GM12878 (cell line): Measurements from ENCODE around the gene HLA-B. TPM values are rescaled to one million over a fixed set of nuclear protein-coding genes. Genes with fewer than 3 reads are reported as not detected.
"Not testable (repeated sequence)": the region's sequence is repeated elsewhere in the genome, so short reads cannot be mapped to it uniquely, and the experiment has no call there.

Source experiments
- ATAC-seq: fragments of 200-7000 bp; cut with Tn5 transposase; 3 replicates; pipeline ENCODE4 v1.9.1; 2020; ENCODE audit warnings: mild to moderate bottlenecking, moderate library complexity
- BruUV-seq: library from RNA; stranded (reverse); fragments of 400-500 nt; replicated peaks from 2 replicates; lab custom pipeline; 2021; lab: Mats Ljungman, UMichigan
- CTCF ChIA-PET: fragments of 300-600 bp; sonication (Branson Sonifier 250); formaldehyde crosslinking; extraction: SDS; loops from one replicate; lab custom pipeline; 2021; ENCODE audit warnings: inconsistent platforms; lab: Yijun Ruan, JAX
- POLR2A ChIA-PET: fragments of 350-600 bp; formaldehyde crosslinking; extraction: SDS; loops from one replicate; lab custom pipeline; 2021; ENCODE audit warnings: inconsistent platforms; lab: Charles Lee
- RAD21 ChIA-PET: fragments of 300-600 bp; sonication (Branson Sonifier 250); formaldehyde crosslinking; loops from one replicate; lab custom pipeline; 2023; ENCODE audit warnings: antibody characterized with exemption; ENCODE audit not compliant: unreplicated experiment; lab: Charles Lee
- SMC1A ChIA-PET: fragments of 300-600 bp; sonication (Branson Sonifier 250); formaldehyde crosslinking; loops from one replicate; lab custom pipeline; 2023; ENCODE audit not compliant: unreplicated experiment, uncharacterized antibody; lab: Charles Lee
- DNase-seq: peaks from one replicate; pipeline ENCODE4 v3.0.0-alpha.2; 2011; ENCODE audit warnings: low read depth, low spot score
- FAIRE-seq: peaks from 3 replicates; lab custom pipeline; 2011; peaks lifted over from hg19 to GRCh38; lab: Jason Lieb, UNC
- H2AFZ ChIP-seq: 2 replicates; pipeline ENCODE4 v1.6.0; 2011; ENCODE audit warnings: low read depth, low read length, control low read depth; ENCODE audit not compliant: control insufficient read depth
- H3K27ac ChIP-seq: 2 replicates; pipeline ENCODE4 v1.5.1; 2011; ENCODE audit warnings: control low read depth; ENCODE audit not compliant: control insufficient read depth, insufficient read depth
- H3K27me3 ChIP-seq, 2 experiments: replicated peaks in 1 of 2; 2 replicates each; pipeline versions ENCODE4 v1.6.0 to v1.6.1; 2011; ENCODE audit warnings: low read length in 1 of 2; ENCODE audit not compliant: control insufficient read depth in 2 of 2, insufficient read depth in 2 of 2
- H3K36me3 ChIP-seq, 2 experiments: 2 replicates each; pipeline ENCODE4 v1.5.1; 2011; ENCODE audit warnings: low read length in 1 of 2; ENCODE audit not compliant: control insufficient read depth in 2 of 2, insufficient read depth in 2 of 2
- H3K4me1 ChIP-seq: 2 replicates; pipeline ENCODE4 v1.6.1; 2011; ENCODE audit warnings: mild to moderate bottlenecking, low read length, moderate library complexity, mixed read lengths; ENCODE audit not compliant: control insufficient read depth, insufficient read depth
- H3K4me2 ChIP-seq: 2 replicates; pipeline ENCODE4 v1.6.0; 2011; ENCODE audit warnings: control low read depth; ENCODE audit not compliant: control insufficient read depth, insufficient read depth
- H3K4me3 ChIP-seq: fragments of 200-600 bp; sonication (generic); 2 replicates; pipeline ENCODE4 v1.5.1; 2016
- H3K79me2 ChIP-seq: 2 replicates; pipeline ENCODE4 v1.6.0; 2011; ENCODE audit warnings: low read length; ENCODE audit not compliant: control insufficient read depth, insufficient read depth
- H3K9ac ChIP-seq: 2 replicates; pipeline ENCODE4 v1.8.0; 2011; ENCODE audit warnings: low read length, control low read depth, mixed read lengths; ENCODE audit not compliant: control insufficient read depth, insufficient read depth
- H3K9me3 ChIP-seq: replicated peaks from 3 replicates; pipeline ENCODE4 v1.5.1; 2011; ENCODE audit warnings: mild to moderate bottlenecking, low read length; ENCODE audit not compliant: control insufficient read depth, insufficient read depth
- H4K20me1 ChIP-seq: 2 replicates; pipeline ENCODE4 v1.6.0; 2011; ENCODE audit not compliant: control insufficient read depth, insufficient read depth
- CREM ChIP-seq: IDR thresholded peaks from 2 replicates; pipeline ENCODE4 v1.6.1; 2014; ENCODE audit warnings: antibody characterized with exemption, low read depth
- ETV6 ChIP-seq, 2 experiments: fragments of 450-650 bp in 1 of 2; IDR thresholded peaks in 1 of 2; conservative IDR thresholded peaks in 1 of 2; 2 replicates each; pipeline ENCODE4 v1.6.1; 2014; ENCODE audit warnings: antibody characterized with exemption in 1 of 2, borderline replicate concordance in 1 of 2, low read depth in 1 of 2, mild to moderate bottlenecking in 1 of 2, moderate library complexity in 1 of 2
- IRF5 ChIP-seq: fragments of 450-650 bp; IDR thresholded peaks from 2 replicates; pipeline ENCODE4 v1.6.1; 2017; ENCODE audit warnings: borderline replicate concordance
- POLR2A ChIP-seq: IDR thresholded peaks from 2 replicates; pipeline ENCODE4 v1.6.1; 2011; ENCODE audit warnings: low read depth, mild to moderate bottlenecking, low read length
- SUPT20H ChIP-seq: IDR thresholded peaks from 2 replicates; pipeline ENCODE4 v1.6.1; 2011; ENCODE audit warnings: low read depth, mild to moderate bottlenecking, low read length, moderate library complexity, borderline replicate concordance; ENCODE audit not compliant: control insufficient read depth
- ZBED1 ChIP-seq: IDR thresholded peaks from 2 replicates; pipeline ENCODE4 v1.6.1; 2016; ENCODE audit warnings: borderline replicate concordance
- ZNF217 ChIP-seq: fragments of 450-650 bp; IDR thresholded peaks from 2 replicates; pipeline ENCODE4 v1.6.1; 2017; ENCODE audit warnings: antibody characterized with exemption, mild to moderate bottlenecking
- WGBS: methylation state at CpG from one replicate; pipeline ENCODE4 v1.1.6; 2016; ENCODE audit warnings: low lambda C conversion rate; ENCODE audit not compliant: insufficient replicate concordance, insufficient coverage; ENCODE audit errors: missing lambda C conversion rate; 5-methylcytosine and 5-hydroxymethylcytosine counted together
- in situ Hi-C: fragments of 300-500 bp; cut with MboI; formaldehyde crosslinking; loops from 9 replicates; pipeline ENCODE4 v1.14.3; 2018; ENCODE audit warnings: mixed read lengths
- intact Hi-C: fragments of 100-400 bp; cut with micrococcal nuclease; formaldehyde crosslinking; loops from one replicate; pipeline ENCODE4 v1.14.2; 2022; ENCODE audit not compliant: unreplicated experiment
- polyA plus RNA-seq, 11 experiments: library from polyadenylated mRNA; depleted of rRNA in 4 of 11; unstranded in 6 of 11; stranded (reverse) in 5 of 11; fragments of >200 nt; fragmentation: Nextera tagmentation in 4 of 11; fragmentation: Illumina TruSeq in 1 of 11; extraction: Ambion mirVana in 4 of 11; extraction: Trizol in 1 of 11; gene quantifications; 1 replicate in 1 of 11; 2 replicates in 10 of 11; pipeline versions ENCODE4 v1.2.1 to v1.2.3, GENCODE V29; 2011 to 2016; ENCODE audit warnings: inconsistent platforms in 2 of 11, missing spikeins in 2 of 11, low read depth in 1 of 11
- total RNA-seq, 4 experiments: library from RNA; depleted of rRNA in 3 of 4; stranded (reverse); fragments of >200 nt in 3 of 4; fragmentation: Illumina TruSeq in 1 of 4; extraction: Trizol in 1 of 4; gene quantifications; 2 replicates each; pipeline versions ENCODE4 v1.2.1 to v1.2.3, GENCODE V29; 2013 to 2021
- TF ChIP-seq, protein P1 (sequence below): IDR thresholded peaks from 2 replicates; pipeline ENCODE4 v1.6.1; 2011; ENCODE audit warnings: low read depth, mild to moderate bottlenecking, low read length, moderate library complexity, borderline replicate concordance; ENCODE audit errors: extremely low read depth

HLA-B gene
- total and polyA plus RNA-seq, 10 of the 15 experiments (the other 5 are each of a cell fraction or from before 2014, with no cell fraction given): 820 to 5,128 (median 3,370) TPM

DNA sequence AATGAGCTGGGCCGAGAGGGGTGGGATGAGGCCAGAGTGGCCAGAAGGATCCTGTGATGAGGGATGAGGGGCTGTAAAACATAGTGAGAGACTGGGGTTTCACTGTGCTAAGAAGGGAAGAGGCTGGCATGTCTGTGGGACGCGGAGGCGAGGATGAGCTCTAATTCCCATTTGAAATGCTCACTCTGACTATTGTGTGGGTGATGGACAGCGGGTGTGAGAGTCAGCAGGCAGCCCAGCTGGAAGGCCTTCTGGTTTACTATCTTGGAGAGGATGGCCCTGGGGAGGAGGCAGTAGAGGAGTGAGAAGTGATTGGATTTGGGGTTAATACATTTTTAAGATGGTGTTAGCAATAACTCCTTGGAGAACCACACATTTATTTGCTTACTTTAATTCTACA is 37.0 kb upstream of the HLA-B start:
- Histone ChIP-seq H3K27ac (no peak overlapping the region), H4K20me1 (no peaks in the 10 kb centered on the region), H3K9ac (no peak overlapping the region), H3K27me3 (no peaks in the 10 kb centered on the region), H3K79me2 (no peaks in the 10 kb centered on the region), H3K4me1 (no peaks in the 10 kb centered on the region; the same call in none of the 2 replicates), H3K36me3 (no peaks in the 10 kb centered on the region), H2AFZ (no peak overlapping the region), H3K4me3 (no peak overlapping the region), H3K9me3 (no peaks in the 10 kb centered on the region), H3K4me2 (no peak overlapping the region)
- no TSS peak for BruUV-seq
- ChIA-PET RAD21 (no interaction called here), POLR2A (interaction anchor here (0.5 kb wide), 1 partner anchor 502 kb away, joined by 4 read pairs; no protein-coding TSS in a partner anchor), SMC1A (interaction anchor here (0.9 kb wide), 1 partner anchor 48 kb away, joined by 3 read pairs; no protein-coding TSS in a partner anchor), CTCF (interaction anchor here (0.9 to 1.8 kb wide), 2 partner anchors 48 to 200 kb away, joined by 3 to 10 read pairs; no protein-coding TSS in a partner anchor)
- FAIRE-seq: no peak
- WGBS: 80% methylated on average over 5 of the region's 5 CpGs
- in situ Hi-C loops: no loop called here
- TF ChIP-seq POLR2A (no peak), SUPT20H (no peak), IRF5 (no peak), ETV6 (conservative IDR thresholded peaks at IDR 0.05 in 1 of 2, IDR thresholded peaks at IDR 0.05 in 1 of 2; ENCODE audit: borderline replicate concordance in 1 of 2, low read depth in 1 of 2) (no peak), ZNF217 (no peak), CREM (no peak), ZBED1 (no peak)
- TF ChIP-seq, protein P1, sequence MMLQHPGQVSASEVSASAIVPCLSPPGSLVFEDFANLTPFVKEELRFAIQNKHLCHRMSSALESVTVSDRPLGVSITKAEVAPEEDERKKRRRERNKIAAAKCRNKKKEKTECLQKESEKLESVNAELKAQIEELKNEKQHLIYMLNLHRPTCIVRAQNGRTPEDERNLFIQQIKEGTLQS: no peak
- intact Hi-C loops: loop anchor here (10.0 kb wide), 1 partner anchor 201 kb away; the partner anchor contains the start of gene NCR3
- no peak for DNase-seq
- no peak for ATAC-seq

DNA sequence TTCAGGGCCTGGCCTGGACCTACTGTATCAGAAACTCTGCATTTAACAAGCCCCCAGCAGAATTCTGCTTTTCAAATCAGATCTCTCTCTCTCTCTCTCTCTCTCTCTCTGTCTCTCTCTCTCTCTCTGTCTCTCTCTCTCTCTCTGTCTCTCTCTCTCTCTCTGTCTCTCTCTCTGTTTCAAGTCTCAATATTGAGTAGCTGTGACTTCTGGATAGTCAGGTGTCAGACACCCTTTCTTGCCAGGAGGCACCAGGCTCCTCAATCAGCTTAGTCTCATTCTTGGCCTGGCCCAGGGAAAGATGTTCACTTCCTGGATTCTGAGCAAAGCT is 32.8 kb upstream of the HLA-B start:
- FAIRE-seq, H2AFZ ChIP-seq, DNase-seq, H3K79me2 ChIP-seq, H3K27me3 ChIP-seq, ATAC-seq, H3K4me2 ChIP-seq, H3K4me1 ChIP-seq, H3K36me3 ChIP-seq, in situ Hi-C loops, H4K20me1 ChIP-seq, H3K9ac ChIP-seq, SMC1A ChIA-PET, H3K9me3 ChIP-seq, H3K4me3 ChIP-seq, BruUV-seq, H3K27ac ChIP-seq: not testable (repeated sequence)
- CTCF ChIA-PET: interaction anchor here (0.6 to 1.2 kb wide), 4 partner anchors 97 to 421 kb away, joined by 3 to 4 read pairs (median 3); no protein-coding TSS in a partner anchor
- intact Hi-C loops: loop anchor here (2.0 to 10.0 kb wide), 2 partner anchors 95 to 205 kb away; partner anchors contain the start of gene NCR3
- POLR2A ChIA-PET: interaction anchor here (0.6 to 0.7 kb wide), 2 partner anchors 16 to 990 kb away, joined by 3 to 6 read pairs; no protein-coding TSS in a partner anchor
- RAD21 ChIA-PET: interaction anchor here (0.6 kb wide), 1 partner anchor 95 kb away, joined by 3 read pairs; no protein-coding TSS in a partner anchor
